ENCODE data around the gene USH1C. TPM values are rescaled to one million over a fixed set of nuclear protein-coding genes. Genes with fewer than 3 reads are reported as not detected.

USH1C gene
- total RNA-seq, 4 donors from 2014 or later = 110 to 1,022 (median 157) TPM

DNA sequence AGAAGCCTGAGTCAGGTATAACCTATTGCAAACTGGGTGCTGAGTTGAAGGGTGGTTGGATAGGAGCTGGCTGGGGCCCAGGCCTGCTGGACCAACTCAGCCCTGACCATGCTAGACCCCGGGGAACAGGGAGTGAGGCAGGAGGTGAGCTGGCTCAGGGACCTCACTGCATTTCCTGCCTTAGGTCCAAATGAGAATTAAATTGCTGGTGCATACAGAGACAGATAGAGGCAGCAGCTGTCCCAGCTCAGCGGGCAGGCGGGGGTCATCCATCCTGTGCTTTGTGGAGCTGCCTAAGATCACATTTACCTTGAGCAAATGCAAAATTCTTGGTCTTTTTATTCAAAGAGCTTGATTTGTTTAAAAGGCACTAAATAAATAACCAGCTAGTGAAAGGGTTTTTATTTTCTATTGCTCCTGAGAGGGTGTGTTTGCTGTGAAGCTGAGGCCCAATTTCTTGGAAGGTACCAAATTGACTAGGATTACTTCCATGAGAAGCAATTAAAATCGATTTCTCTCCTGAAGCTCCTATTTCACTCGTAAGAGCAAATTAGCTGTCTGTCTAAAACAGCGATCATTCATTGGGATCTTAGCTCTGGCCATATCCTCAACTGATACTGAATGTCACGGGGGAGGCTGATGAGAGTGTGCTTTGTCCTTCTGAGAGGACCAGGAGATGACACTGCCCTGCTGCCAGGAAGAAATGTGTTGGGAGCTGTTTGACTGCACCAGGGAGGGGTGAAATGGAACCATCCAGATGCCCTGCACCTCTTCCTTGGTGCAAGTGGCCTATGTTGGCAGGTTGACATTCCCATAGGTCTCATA, 24.9 kb downstream of the USH1C start:
- intact Hi-C loops (cut with DNase I; ENCODE audit: low total_unique reads) (no loop called here), in situ Hi-C loops (cut with MboI; ENCODE audit: low pct_ligation_motif_present in 1 of 4, low pct_unique_long_range_greater_than_20kb in 1 of 4, low sequenced_read_pairs in 3 of 4) (loop anchor here in 2 of 4 donors (25.0 kb wide), 1 partner anchor 282 kb away; no protein-coding TSS in a partner anchor)
- H3K27ac ChIP-seq = no peak overlapping the region
- WGBS, 2 donors (ENCODE audit: low coverage in 1 of 2) = 70 to 79% methylated on average over 6 to 7 of the region's 7 CpGs
- H3K4me1 ChIP-seq = no peaks in the 10 kb centered on the region
- H3K36me3 ChIP-seq = peaks cover 0 to 7% (median 0%) of the 10 kb centered on the region in 4 donors
- no peaks in the 10 kb centered on the region for H3K9me3 ChIP-seq
- DNase-seq = no peak
- TF ChIP-seq POLR2AphosphoS5 (IDR thresholded peaks at IDR 0.05) (no peak), POLR2A (IDR thresholded peaks at IDR 0.05) (no peak), EP300 (IDR thresholded peaks at IDR 0.05; ENCODE audit: low read depth) (no peak)
- TF ChIP-seq, protein P1, sequence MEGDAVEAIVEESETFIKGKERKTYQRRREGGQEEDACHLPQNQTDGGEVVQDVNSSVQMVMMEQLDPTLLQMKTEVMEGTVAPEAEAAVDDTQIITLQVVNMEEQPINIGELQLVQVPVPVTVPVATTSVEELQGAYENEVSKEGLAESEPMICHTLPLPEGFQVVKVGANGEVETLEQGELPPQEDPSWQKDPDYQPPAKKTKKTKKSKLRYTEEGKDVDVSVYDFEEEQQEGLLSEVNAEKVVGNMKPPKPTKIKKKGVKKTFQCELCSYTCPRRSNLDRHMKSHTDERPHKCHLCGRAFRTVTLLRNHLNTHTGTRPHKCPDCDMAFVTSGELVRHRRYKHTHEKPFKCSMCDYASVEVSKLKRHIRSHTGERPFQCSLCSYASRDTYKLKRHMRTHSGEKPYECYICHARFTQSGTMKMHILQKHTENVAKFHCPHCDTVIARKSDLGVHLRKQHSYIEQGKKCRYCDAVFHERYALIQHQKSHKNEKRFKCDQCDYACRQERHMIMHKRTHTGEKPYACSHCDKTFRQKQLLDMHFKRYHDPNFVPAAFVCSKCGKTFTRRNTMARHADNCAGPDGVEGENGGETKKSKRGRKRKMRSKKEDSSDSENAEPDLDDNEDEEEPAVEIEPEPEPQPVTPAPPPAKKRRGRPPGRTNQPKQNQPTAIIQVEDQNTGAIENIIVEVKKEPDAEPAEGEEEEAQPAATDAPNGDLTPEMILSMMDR (IDR thresholded peaks at IDR 0.05) = no peak
- H3K27me3 ChIP-seq = no peaks in the 10 kb centered on the region
- H3K4me3 ChIP-seq = no peak overlapping the region

DNA sequence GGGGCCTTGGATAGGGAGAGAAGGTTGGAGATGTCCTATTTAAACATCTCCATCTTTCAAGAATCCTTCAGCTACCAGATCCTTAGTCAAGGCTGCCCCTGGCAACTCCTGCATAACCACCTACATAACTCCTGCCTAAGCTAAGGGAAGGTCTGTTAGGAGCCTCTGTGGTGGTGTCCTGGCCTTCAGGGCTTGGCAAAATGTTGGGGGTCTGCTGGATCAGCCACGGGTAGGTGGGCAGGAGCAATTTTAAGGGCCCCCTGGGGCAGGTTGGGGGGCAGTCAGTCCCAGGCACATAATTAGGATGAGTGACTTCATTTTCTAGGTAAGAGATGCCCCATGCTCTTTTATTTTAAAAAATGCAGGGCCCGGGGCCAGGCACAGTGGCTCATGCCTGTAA, 25.9 kb downstream of the USH1C start:
- Histone ChIP-seq H3K36me3 (peaks cover 0 to 7% (median 0%) of the 10 kb centered on the region in 4 donors), H3K4me3 (no peak overlapping the region), H3K27ac (no peak overlapping the region), H3K4me1 (no peaks in the 10 kb centered on the region), H3K9me3 (no peaks in the 10 kb centered on the region), H3K27me3 (no peaks in the 10 kb centered on the region)
- no peak for DNase-seq
- in situ Hi-C loops (cut with MboI; ENCODE audit: low pct_ligation_motif_present in 1 of 4, low pct_unique_long_range_greater_than_20kb in 1 of 4, low sequenced_read_pairs in 3 of 4) (loop anchor here in 2 of 4 donors (25.0 kb wide), 1 partner anchor 281 kb away; no protein-coding TSS in a partner anchor), intact Hi-C loops (cut with DNase I; ENCODE audit: low total_unique reads) (no loop called here)
- WGBS, 2 donors (ENCODE audit: low coverage in 1 of 2) = 76% methylated on average over 2 of the region's 2 CpGs; no CpG with 5 or more reads in 1 of the 2 donors
- TF ChIP-seq EP300 (IDR thresholded peaks at IDR 0.05; ENCODE audit: low read depth) (no peak), POLR2A (IDR thresholded peaks at IDR 0.05) (no peak), POLR2AphosphoS5 (IDR thresholded peaks at IDR 0.05) (no peak)
- TF ChIP-seq, protein P1 (IDR thresholded peaks at IDR 0.05) = no peak

DNA sequence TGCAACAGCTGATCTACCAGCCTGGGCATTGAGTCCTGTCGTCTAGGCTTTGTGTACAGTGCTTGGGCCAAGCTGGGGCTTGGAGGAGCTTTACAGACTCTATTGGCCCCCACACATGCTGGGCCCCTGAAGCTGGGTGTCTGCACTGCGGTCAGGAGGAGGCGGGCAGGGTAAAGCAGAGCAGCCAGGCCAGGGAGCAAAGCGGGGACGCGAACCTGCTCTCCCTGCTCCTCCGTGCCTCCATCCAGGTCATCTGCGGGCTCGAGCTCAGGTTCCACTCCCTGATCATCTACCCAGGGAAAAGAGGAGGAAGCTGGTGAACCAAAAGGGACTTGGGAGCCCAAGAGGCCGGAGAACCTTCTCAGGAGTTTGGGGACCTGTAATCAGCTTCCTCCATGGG, 27.0 kb downstream of the USH1C start:
- DNase-seq = no peak
- no peaks in the 10 kb centered on the region for H3K27me3 ChIP-seq
- H3K4me3 ChIP-seq = no peak overlapping the region
- no peaks in the 10 kb centered on the region for H3K4me1 ChIP-seq
- 81 to 100% methylated on average over 1 to 10 of the region's 10 CpGs for WGBS, 2 donors (ENCODE audit: low coverage in 1 of 2)
- H3K36me3 ChIP-seq = peaks cover 0 to 6% (median 0%) of the 10 kb centered on the region in 4 donors
- H3K9me3 ChIP-seq = no peaks in the 10 kb centered on the region
- TF ChIP-seq POLR2A (IDR thresholded peaks at IDR 0.05) (no peak), EP300 (IDR thresholded peaks at IDR 0.05; ENCODE audit: low read depth) (no peak), POLR2AphosphoS5 (IDR thresholded peaks at IDR 0.05) (no peak)
- TF ChIP-seq, protein P1 (IDR thresholded peaks at IDR 0.05) = no peak
- no peak overlapping the region for H3K27ac ChIP-seq
- intact Hi-C loops (cut with DNase I; ENCODE audit: low total_unique reads) (no loop called here), in situ Hi-C loops (cut with MboI; ENCODE audit: low pct_ligation_motif_present in 1 of 4, low pct_unique_long_range_greater_than_20kb in 1 of 4, low sequenced_read_pairs in 3 of 4) (loop anchor here in 2 of 4 donors (25.0 kb wide), 1 partner anchor 280 kb away; no protein-coding TSS in a partner anchor)

DNA sequence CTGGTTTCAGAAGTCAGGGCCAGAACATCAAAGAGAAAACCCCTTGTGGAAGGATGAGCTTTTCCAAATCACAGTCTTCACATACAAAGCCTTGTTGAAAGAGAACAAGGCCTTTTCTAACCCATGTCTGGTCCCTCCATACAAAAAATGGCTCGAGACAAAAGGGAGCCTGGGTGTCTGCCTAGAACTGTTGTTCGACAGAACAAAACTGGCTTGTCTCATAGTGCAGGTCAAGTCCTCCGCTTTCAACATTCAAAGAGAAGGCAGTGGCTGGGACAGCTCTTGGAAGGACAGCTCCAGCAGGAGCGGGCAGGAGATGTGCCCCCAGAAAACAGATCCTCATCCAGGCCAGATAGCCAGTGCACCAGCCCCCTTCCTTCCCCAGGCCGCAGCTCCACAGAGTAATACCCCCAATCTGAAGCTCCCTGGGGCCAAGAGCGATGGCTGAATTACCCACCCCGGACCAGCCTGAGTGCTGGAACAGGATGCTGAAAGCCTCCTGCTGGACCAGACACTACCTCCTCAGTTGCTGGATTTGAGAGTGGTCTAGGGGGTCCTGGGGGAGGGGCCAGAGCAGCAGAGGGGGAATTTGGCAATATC, 27.6 kb downstream of the USH1C start:
- H3K4me1 ChIP-seq = no peaks in the 10 kb centered on the region
- H3K4me3 ChIP-seq = no peak overlapping the region
- no peak overlapping the region for H3K27ac ChIP-seq
- peaks cover 0 to under 1% (median 0%) of the 10 kb centered on the region in 4 donors for H3K36me3 ChIP-seq
- no peaks in the 10 kb centered on the region for H3K27me3 ChIP-seq
- TF ChIP-seq POLR2A (IDR thresholded peaks at IDR 0.05) = no peak
- no peak for TF ChIP-seq EP300 (IDR thresholded peaks at IDR 0.05; ENCODE audit: low read depth)
- no peak for TF ChIP-seq POLR2AphosphoS5 (IDR thresholded peaks at IDR 0.05)
- TF ChIP-seq, protein P1 (IDR thresholded peaks at IDR 0.05) = no peak
- WGBS, 2 donors (ENCODE audit: low coverage in 1 of 2) = 91% methylated on average over 7 of the region's 7 CpGs; no CpG with 5 or more reads in 1 of the 2 donors
- intact Hi-C loops (cut with DNase I; ENCODE audit: low total_unique reads) = no loop called here
- in situ Hi-C loops (cut with MboI; ENCODE audit: low pct_ligation_motif_present in 1 of 4, low pct_unique_long_range_greater_than_20kb in 1 of 4, low sequenced_read_pairs in 3 of 4) = loop anchor here in 2 of 4 donors (25.0 kb wide), 1 partner anchor 279 kb away; no protein-coding TSS in a partner anchor
- no peaks in the 10 kb centered on the region for H3K9me3 ChIP-seq
- no peak for DNase-seq
